ENCODE data around the gene TWF2. TPM values are rescaled to one million over a fixed set of nuclear protein-coding genes. Genes with fewer than 3 reads are reported as not detected.

The TWF2 gene
- total RNA-seq, 4 donors from 2014 or later, result 45.9 to 105 (median 50.2) TPM

- no peaks in the 10 kb centered on the region for H3K9me3 ChIP-seq
- TF ChIP-seq POLR2A (IDR thresholded peaks at IDR 0.05) (peak; percentile 72 to 89), CTCF (IDR thresholded peaks at IDR 0.05) (peak in 2 of 4 experiments; percentile 13 to 48)
- peak; percentile 91 to 94 for DNase-seq
- peaks cover 0 to 5% of the 10 kb centered on the region in 2 donors for H3K4me1 ChIP-seq
- peak within 1 kb of the TSS; percentile 79 to 84 for H3K27ac ChIP-seq
- H3K36me3 ChIP-seq, result no peaks in the 10 kb centered on the region
- no peaks in the 10 kb centered on the region for H3K27me3 ChIP-seq
- intact Hi-C loops (cut with DNase I; ENCODE audit: low total_unique reads), result no loop called here
- H3K4me3 ChIP-seq, result peak within 1 kb of the TSS; percentile 83 to 97
Measured at GRCh38 chr3:52197842-52198625, 40.9 kb downstream of the TWF2 start, which contains the start of gene ALAS1. Gene ALAS1 (plus strand): TSS chr3:52198160. CDS start chr3:52199242, 1,082 bp downstream.

- H3K4me1 ChIP-seq, result peaks cover 0 to 5% of the 10 kb centered on the region in 2 donors
Measured at GRCh38 chr3:52197499-52197841, 41.5 kb downstream of the TWF2 start.

DNA sequence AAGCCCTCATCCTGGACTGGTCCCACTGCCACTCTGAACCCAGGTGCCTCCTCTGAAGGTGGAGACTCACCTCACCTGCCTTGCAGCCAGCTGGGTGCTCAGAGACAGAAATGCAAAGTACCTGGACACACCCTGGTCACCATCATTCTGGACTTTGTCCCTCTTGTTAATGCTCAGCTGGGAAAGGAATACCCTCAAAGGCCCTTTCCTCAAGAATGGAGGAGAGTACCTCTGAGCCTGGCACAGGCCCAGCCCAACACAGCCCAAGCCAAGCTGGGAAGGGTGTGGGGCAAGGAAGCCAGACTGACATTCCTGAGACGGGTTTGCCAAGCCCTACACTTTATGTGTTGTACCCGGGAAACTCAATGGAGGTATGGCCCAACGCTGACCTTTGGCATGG lies 42.0 kb downstream of the TWF2 start:
- no peaks in the 10 kb centered on the region for H3K9me3 ChIP-seq
- no peaks in the 10 kb centered on the region for H3K36me3 ChIP-seq
- DNase-seq, result no peak
- intact Hi-C loops (cut with DNase I; ENCODE audit: low total_unique reads), result no loop called here
- peak overlapping the region in 1 of 2 donors; percentile 79 for H3K27ac ChIP-seq
- no peaks in the 10 kb centered on the region for H3K27me3 ChIP-seq
- no peak overlapping the region for H3K4me3 ChIP-seq
- H3K4me1 ChIP-seq, result peaks cover 0 to 5% of the 10 kb centered on the region in 2 donors
- no peak for TF ChIP-seq POLR2A (IDR thresholded peaks at IDR 0.05)
- no peak for TF ChIP-seq CTCF (IDR thresholded peaks at IDR 0.05)

More at GRCh38 chr3:52197499-52197841, 41.5 kb downstream of the TWF2 start:
- no peaks in the 10 kb centered on the region for H3K9me3 ChIP-seq
- intact Hi-C loops (cut with DNase I; ENCODE audit: low total_unique reads), result no loop called here
- DNase-seq, result no peak
- peak overlapping the region; percentile 79 to 84 for H3K27ac ChIP-seq
- H3K4me3 ChIP-seq, result peak overlapping the region; percentile 83 to 97
- H3K36me3 ChIP-seq, result no peaks in the 10 kb centered on the region
- no peaks in the 10 kb centered on the region for H3K27me3 ChIP-seq
- TF ChIP-seq CTCF (IDR thresholded peaks at IDR 0.05) (no peak), POLR2A (IDR thresholded peaks at IDR 0.05) (no peak)

DNA sequence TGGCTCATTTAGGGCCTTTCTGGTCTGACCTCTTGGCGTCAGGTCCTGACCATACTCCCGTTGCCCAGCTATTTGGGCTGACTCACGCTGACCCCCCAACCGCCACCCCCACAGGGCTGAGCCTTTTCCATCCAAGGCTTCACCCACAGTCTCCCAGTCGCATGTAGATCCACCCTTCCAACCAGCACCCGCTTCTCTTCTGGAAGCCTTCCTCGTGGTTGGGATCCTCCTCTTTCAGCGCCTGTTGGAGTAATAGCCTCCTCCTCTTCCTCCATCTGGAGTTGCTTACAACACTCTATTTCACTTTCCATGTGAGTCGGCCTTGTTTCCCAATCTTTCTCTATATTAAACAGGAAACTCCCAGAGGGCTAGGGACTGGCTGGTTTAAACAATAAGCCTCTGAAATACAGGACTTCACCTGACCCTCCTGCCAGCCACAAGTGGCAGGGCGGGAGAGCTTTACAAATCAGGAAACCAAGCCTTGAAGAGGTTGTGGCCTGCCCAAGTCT lies 43.1 kb downstream of the TWF2 start:
- peaks cover under 1 to 5% of the 10 kb centered on the region in 2 donors for H3K4me1 ChIP-seq
- intact Hi-C loops (cut with DNase I; ENCODE audit: low total_unique reads), result no loop called here
- H3K9me3 ChIP-seq, result no peaks in the 10 kb centered on the region
- DNase-seq, result no peak
- no peaks in the 10 kb centered on the region for H3K36me3 ChIP-seq
- no peaks in the 10 kb centered on the region for H3K27me3 ChIP-seq
- TF ChIP-seq CTCF (IDR thresholded peaks at IDR 0.05), result no peak
- TF ChIP-seq POLR2A (IDR thresholded peaks at IDR 0.05), result no peak
- no peak overlapping the region for H3K4me3 ChIP-seq
- H3K27ac ChIP-seq, result peak overlapping the region; percentile 57 to 70

DNA sequence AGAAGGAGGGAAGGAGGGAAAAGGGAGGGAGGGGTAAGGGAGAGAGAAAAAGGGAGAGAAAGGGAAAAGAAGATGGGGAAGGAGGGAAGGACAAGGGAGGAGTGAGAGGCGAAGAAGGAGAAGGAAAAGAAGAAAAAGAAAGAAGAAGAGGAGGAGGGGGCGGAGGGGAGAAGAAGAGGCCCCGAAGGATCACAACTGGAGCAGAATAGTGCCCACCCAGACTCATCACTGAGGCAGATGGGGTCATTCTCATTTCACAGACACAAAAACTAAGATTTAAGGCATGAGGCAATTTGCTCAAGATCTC lies 43.7 kb downstream of the TWF2 start:
- DNase-seq, result no peak
- Histone ChIP-seq H3K27me3 (no peaks in the 10 kb centered on the region), H3K27ac (peak overlapping the region; percentile 57 to 70), H3K4me1 (peaks cover 0 to 7% of the 10 kb centered on the region in 2 donors), H3K9me3 (no peaks in the 10 kb centered on the region), H3K4me3 (no peak overlapping the region), H3K36me3 (no peaks in the 10 kb centered on the region)
- no peak for TF ChIP-seq POLR2A (IDR thresholded peaks at IDR 0.05)
- TF ChIP-seq CTCF (IDR thresholded peaks at IDR 0.05), result no peak
- intact Hi-C loops (cut with DNase I; ENCODE audit: low total_unique reads), result no loop called here
